ENCODE data around the gene CACNA2D4.

- no peak for TF ChIP-seq CTCF (IDR thresholded peaks at IDR 0.05; ENCODE audit: low read length)
- no peak for TF ChIP-seq EZH2 (optimal IDR thresholded peaks at IDR 0.05; ENCODE audit: low read depth, low read length)
Measured at GRCh38 chr12:1768615-1769014, 149.8 kb downstream of the CACNA2D4 start.
